WTC11 (cell line): ENCODE results near the gene SREBF2. TPM values are rescaled to one million over a fixed set of nuclear protein-coding genes. Genes with fewer than 3 reads are reported as not detected.

ENCODE experiments used
- ATAC-seq: fragments of 200-7000 bp; cut with Tn5 transposase; 2 replicates; pipeline ENCODE4 v1.10.0; 2021; ENCODE audit warnings: mild to moderate bottlenecking, moderate library complexity
- CTCF ChIA-PET: fragments of 300-600 bp; sonication (Branson Sonifier 250); formaldehyde crosslinking; loops from one replicate; lab custom pipeline; 2021; ENCODE audit warnings: antibody characterized with exemption; lab: Charles Lee
- POLR2A ChIA-PET: fragments of 350-600 bp; sonication (Branson Sonifier 250); formaldehyde crosslinking; loops from one replicate; lab custom pipeline; 2021; ENCODE audit warnings: antibody characterized with exemption; lab: Charles Lee
- DNase-seq: peaks from one replicate; pipeline ENCODE4 v3.0.0; 2021; ENCODE audit warnings: low spot score
- H3K27ac Mint-ChIP-seq: 2 replicates; pipeline ENCODE4 v1.8.0; 2021; ENCODE audit warnings: mixed read lengths
- H3K27me3 Mint-ChIP-seq: 2 replicates; pipeline ENCODE4 v1.8.0; 2021; ENCODE audit warnings: low read depth, mild to moderate bottlenecking, moderate library complexity, mixed read lengths
- H3K36me3 Mint-ChIP-seq: 2 replicates; pipeline ENCODE4 v1.8.0; 2021; ENCODE audit warnings: mixed read lengths
- H3K4me1 Mint-ChIP-seq: 2 replicates; pipeline ENCODE4 v1.8.0; 2022; ENCODE audit warnings: mixed read lengths
- H3K4me3 Mint-ChIP-seq: 2 replicates; pipeline ENCODE4 v1.8.0; 2021; ENCODE audit warnings: mild to moderate bottlenecking, moderate library complexity, mixed read lengths
- H3K9me3 Mint-ChIP-seq: 2 replicates; pipeline ENCODE4 v1.8.0; 2021; ENCODE audit warnings: mixed read lengths
- FOXJ3 ChIP-seq: sonication (generic); formaldehyde crosslinking; IDR thresholded peaks from 2 replicates; pipeline ENCODE4 v1.9.0; 2021; ENCODE audit warnings: missing genetic modification reagents, mild to moderate bottlenecking, borderline replicate concordance
- GABPB1 ChIP-seq: sonication (generic); formaldehyde crosslinking; IDR thresholded peaks from 2 replicates; pipeline ENCODE4 v1.8.1; 2023; ENCODE audit warnings: mild to moderate bottlenecking, missing genetic modification reagents
- HMGA2 ChIP-seq: fragments of 250-450 bp; sonication (Bioruptor Pico); IDR thresholded peaks from 2 replicates; pipeline ENCODE4 v1.4.0; 2021; ENCODE audit warnings: mild to moderate bottlenecking, moderate library complexity
- JUN ChIP-seq: sonication (generic); formaldehyde crosslinking; IDR thresholded peaks from 2 replicates; pipeline ENCODE4 v1.8.0; 2023; ENCODE audit warnings: mild to moderate bottlenecking, missing genetic modification reagents
- KAT7 ChIP-seq: sonication (generic); formaldehyde crosslinking; IDR thresholded peaks from 2 replicates; pipeline ENCODE4 v1.8.1; 2023; ENCODE audit warnings: missing genetic modification reagents, mild to moderate bottlenecking, borderline replicate concordance
- NR2C2 ChIP-seq: sonication (generic); formaldehyde crosslinking; IDR thresholded peaks from 2 replicates; pipeline ENCODE4 v1.8.0; 2022; ENCODE audit warnings: mild to moderate bottlenecking, missing genetic modification reagents
- NR3C1 ChIP-seq: sonication (generic); formaldehyde crosslinking; conservative IDR thresholded peaks from 2 replicates; pipeline ENCODE4 v1.8.1; 2023; ENCODE audit warnings: low read depth, mild to moderate bottlenecking, missing genetic modification reagents
- SMAD3 ChIP-seq: sonication (generic); formaldehyde crosslinking; IDR thresholded peaks from 2 replicates; pipeline ENCODE4 v1.8.0; 2022; ENCODE audit warnings: missing genetic modification reagents, mild to moderate bottlenecking, borderline replicate concordance
- ZBTB21 ChIP-seq: sonication (generic); formaldehyde crosslinking; IDR thresholded peaks from 2 replicates; pipeline ENCODE4 v1.8.1; 2023; ENCODE audit warnings: mild to moderate bottlenecking, missing genetic modification reagents, borderline replicate concordance
- ZNF396 ChIP-seq: fragments of 250-450 bp; sonication (Bioruptor Pico); IDR thresholded peaks from 2 replicates; pipeline ENCODE4 v1.8.0; 2021; ENCODE audit warnings: mild to moderate bottlenecking, moderate library complexity, borderline replicate concordance
- ZNF416 ChIP-seq: fragments of 250-450 bp; sonication (Bioruptor Pico); IDR thresholded peaks from 2 replicates; pipeline ENCODE4 v1.9.0; 2021; ENCODE audit warnings: mild to moderate bottlenecking, inconsistent platforms
- total RNA-seq: library from RNA; stranded (reverse); gene quantifications from 3 replicates; pipeline ENCODE4 v1.2.3, GENCODE V29; 2021
- TF ChIP-seq, protein P1 (sequence below): sonication (generic); formaldehyde crosslinking; IDR thresholded peaks from 2 replicates; pipeline ENCODE4 v1.8.0; 2022; ENCODE audit warnings: mild to moderate bottlenecking, missing genetic modification reagents
- TF ChIP-seq, protein P2 (sequence below): fragments of 250-450 bp; sonication (Bioruptor Pico); IDR thresholded peaks from 2 replicates; pipeline ENCODE4 v1.9.0; 2021; ENCODE audit warnings: mild to moderate bottlenecking
- TF ChIP-seq, protein P3 (sequence below): sonication (generic); formaldehyde crosslinking; IDR thresholded peaks from 2 replicates; pipeline ENCODE4 v1.8.0; 2022; ENCODE audit warnings: missing genetic modification reagents

The SREBF2 gene
- total RNA-seq, 1 experiment from 2014 or later: 151 TPM

DNA sequence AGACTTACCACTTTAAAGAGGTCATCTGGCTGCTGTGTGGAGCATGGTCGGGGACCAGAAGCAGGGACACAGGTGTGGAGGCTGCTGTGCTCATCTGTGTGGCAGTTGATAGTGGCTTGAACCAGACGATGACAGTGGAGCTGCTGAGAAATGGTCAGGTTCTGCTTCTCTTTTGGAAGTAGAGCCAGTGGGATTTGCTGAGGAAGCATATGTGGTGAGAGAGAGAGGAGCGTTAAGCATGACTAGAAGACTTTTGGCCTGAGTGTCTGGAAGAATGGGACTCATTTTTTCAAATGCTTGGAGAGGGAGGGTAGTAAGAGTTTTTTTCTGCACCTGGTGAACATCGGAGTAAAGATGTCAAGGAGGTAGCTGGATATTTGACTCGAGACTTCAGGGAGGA, 12.5 kb upstream of the SREBF2 start:
- peaks cover 25% of the 10 kb centered on the region for H3K4me1 Mint-ChIP-seq
- CTCF ChIA-PET: interaction anchor here (0.8 to 0.9 kb wide), 2 partner anchors 20 to 74 kb away, joined by 3 to 4 read pairs; partner anchors contain the start of gene CCDC134
- no peak overlapping the region for H3K4me3 Mint-ChIP-seq
- no peaks in the 10 kb centered on the region for H3K9me3 Mint-ChIP-seq
- no peak for TF ChIP-seq NR2C2 (CRISPR knock-in tag)
- TF ChIP-seq, protein P1, sequence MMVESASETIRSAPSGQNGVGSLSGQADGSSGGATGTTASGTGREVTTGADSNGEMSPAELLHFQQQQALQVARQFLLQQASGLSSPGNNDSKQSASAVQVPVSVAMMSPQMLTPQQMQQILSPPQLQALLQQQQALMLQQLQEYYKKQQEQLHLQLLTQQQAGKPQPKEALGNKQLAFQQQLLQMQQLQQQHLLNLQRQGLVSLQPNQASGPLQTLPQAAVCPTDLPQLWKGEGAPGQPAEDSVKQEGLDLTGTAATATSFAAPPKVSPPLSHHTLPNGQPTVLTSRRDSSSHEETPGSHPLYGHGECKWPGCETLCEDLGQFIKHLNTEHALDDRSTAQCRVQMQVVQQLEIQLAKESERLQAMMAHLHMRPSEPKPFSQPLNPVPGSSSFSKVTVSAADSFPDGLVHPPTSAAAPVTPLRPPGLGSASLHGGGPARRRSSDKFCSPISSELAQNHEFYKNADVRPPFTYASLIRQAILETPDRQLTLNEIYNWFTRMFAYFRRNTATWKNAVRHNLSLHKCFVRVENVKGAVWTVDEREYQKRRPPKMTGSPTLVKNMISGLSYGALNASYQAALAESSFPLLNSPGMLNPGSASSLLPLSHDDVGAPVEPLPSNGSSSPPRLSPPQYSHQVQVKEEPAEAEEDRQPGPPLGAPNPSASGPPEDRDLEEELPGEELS: no peak
- TF ChIP-seq GABPB1 (CRISPR knock-in tag): no peak
- TF ChIP-seq FOXJ3 (CRISPR knock-in tag): no peak
- TF ChIP-seq, protein P2, sequence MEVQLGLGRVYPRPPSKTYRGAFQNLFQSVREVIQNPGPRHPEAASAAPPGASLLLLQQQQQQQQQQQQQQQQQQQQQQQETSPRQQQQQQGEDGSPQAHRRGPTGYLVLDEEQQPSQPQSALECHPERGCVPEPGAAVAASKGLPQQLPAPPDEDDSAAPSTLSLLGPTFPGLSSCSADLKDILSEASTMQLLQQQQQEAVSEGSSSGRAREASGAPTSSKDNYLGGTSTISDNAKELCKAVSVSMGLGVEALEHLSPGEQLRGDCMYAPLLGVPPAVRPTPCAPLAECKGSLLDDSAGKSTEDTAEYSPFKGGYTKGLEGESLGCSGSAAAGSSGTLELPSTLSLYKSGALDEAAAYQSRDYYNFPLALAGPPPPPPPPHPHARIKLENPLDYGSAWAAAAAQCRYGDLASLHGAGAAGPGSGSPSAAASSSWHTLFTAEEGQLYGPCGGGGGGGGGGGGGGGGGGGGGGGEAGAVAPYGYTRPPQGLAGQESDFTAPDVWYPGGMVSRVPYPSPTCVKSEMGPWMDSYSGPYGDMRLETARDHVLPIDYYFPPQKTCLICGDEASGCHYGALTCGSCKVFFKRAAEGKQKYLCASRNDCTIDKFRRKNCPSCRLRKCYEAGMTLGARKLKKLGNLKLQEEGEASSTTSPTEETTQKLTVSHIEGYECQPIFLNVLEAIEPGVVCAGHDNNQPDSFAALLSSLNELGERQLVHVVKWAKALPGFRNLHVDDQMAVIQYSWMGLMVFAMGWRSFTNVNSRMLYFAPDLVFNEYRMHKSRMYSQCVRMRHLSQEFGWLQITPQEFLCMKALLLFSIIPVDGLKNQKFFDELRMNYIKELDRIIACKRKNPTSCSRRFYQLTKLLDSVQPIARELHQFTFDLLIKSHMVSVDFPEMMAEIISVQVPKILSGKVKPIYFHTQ (CRISPR knock-in tag): no peak
- no peak for TF ChIP-seq KAT7 (CRISPR knock-in tag)
- no peak for TF ChIP-seq HMGA2
- TF ChIP-seq ZNF416 (CRISPR knock-in tag): no peak
- no peak for TF ChIP-seq ZNF396
- no peak for TF ChIP-seq SMAD3 (CRISPR knock-in tag)
- TF ChIP-seq NR3C1: no peak
- TF ChIP-seq, all 79 proteins: peak for 0
- POLR2A ChIA-PET: no interaction called here
- DNase-seq (no peak), ATAC-seq (no peak)
- Mint-ChIP-seq H3K27me3 (no peaks in the 10 kb centered on the region; the same call in 1 of the 2 replicates), H3K27ac (peak overlapping the region; percentile 20), H3K36me3 (peaks cover 8% of the 10 kb centered on the region)

DNA sequence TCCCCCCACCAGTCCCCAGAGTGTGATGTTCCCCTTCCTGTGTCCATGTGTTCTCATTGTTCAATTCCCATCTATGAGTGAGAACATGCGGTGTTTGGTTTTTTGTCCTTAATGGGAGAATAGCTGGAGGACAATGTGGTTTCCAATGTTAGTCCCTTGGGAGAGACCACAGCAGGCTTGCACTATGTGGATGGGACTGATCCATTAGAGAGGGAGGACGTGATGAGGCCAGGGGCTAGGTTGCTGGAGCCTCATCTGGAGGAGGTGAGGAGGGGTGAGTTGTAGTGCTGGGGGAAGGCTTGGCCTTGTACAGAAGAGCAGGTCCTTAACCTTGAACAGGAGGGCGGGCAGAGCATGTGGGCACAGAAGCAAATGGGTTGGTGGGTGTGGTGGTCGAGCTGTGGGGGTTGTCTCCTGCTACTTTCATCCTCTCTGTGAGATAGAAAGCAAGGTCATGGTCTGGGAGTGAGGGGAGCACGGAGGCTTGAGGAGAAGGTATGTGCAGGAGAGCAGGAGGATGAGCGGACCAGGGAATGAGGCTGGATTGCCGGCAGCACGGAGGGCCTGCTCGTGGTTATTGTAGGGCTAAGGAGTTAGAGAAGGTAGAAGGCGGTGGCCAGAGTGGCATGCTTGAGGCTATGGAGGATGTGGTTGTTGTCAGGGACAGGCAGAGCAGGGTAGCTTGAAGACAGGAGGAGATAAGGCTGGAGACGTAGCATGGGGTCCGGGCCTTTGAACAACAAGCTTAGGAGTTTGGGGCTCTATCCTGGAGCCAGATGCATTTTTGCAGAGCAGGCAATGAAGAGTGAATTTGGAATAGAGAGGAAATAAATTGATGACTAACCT, 11.2 kb upstream of the SREBF2 start:
- ChIA-PET POLR2A (no interaction called here), CTCF (interaction anchor here (0.8 to 2.4 kb wide), 9 partner anchors 11 to 125 kb away, joined by 3 to 15 read pairs (median 4); partner anchors contain the start of genes CCDC134 and SREBF2)
- peaks cover 29% of the 10 kb centered on the region for H3K4me1 Mint-ChIP-seq
- H3K9me3 Mint-ChIP-seq: no peaks in the 10 kb centered on the region
- no peak for TF ChIP-seq ZBTB21 (CRISPR knock-in tag)
- TF ChIP-seq, protein P3, sequence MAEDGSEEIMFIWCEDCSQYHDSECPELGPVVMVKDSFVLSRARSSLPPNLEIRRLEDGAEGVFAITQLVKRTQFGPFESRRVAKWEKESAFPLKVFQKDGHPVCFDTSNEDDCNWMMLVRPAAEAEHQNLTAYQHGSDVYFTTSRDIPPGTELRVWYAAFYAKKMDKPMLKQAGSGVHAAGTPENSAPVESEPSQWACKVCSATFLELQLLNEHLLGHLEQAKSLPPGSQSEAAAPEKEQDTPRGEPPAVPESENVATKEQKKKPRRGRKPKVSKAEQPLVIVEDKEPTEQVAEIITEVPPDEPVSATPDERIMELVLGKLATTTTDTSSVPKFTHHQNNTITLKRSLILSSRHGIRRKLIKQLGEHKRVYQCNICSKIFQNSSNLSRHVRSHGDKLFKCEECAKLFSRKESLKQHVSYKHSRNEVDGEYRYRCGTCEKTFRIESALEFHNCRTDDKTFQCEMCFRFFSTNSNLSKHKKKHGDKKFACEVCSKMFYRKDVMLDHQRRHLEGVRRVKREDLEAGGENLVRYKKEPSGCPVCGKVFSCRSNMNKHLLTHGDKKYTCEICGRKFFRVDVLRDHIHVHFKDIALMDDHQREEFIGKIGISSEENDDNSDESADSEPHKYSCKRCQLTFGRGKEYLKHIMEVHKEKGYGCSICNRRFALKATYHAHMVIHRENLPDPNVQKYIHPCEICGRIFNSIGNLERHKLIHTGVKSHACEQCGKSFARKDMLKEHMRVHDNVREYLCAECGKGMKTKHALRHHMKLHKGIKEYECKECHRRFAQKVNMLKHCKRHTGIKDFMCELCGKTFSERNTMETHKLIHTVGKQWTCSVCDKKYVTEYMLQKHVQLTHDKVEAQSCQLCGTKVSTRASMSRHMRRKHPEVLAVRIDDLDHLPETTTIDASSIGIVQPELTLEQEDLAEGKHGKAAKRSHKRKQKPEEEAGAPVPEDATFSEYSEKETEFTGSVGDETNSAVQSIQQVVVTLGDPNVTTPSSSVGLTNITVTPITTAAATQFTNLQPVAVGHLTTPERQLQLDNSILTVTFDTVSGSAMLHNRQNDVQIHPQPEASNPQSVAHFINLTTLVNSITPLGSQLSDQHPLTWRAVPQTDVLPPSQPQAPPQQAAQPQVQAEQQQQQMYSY (CRISPR knock-in tag): no peak
- TF ChIP-seq JUN (CRISPR knock-in tag): no peak
- peak overlapping the region; percentile 25 for H3K27ac Mint-ChIP-seq
- no peaks in the 10 kb centered on the region; the same call in 1 of the 2 replicates for H3K27me3 Mint-ChIP-seq
- H3K4me3 Mint-ChIP-seq: no peak overlapping the region
- peaks cover 6% of the 10 kb centered on the region for H3K36me3 Mint-ChIP-seq
- ATAC-seq (no peak), DNase-seq (no peak)
